T-helper 9 cell (primary cell): ENCODE results near the gene MRPS18A.
"Not testable (repeated sequence)": the region's sequence is repeated elsewhere in the genome, so short reads cannot be mapped to it uniquely, and the experiment has no call there.

Experiments used
- DNase-seq: peaks from one replicate; pipeline ENCODE4 v3.0.0-alpha.2; 2020

The MRPS18A gene

DNA sequence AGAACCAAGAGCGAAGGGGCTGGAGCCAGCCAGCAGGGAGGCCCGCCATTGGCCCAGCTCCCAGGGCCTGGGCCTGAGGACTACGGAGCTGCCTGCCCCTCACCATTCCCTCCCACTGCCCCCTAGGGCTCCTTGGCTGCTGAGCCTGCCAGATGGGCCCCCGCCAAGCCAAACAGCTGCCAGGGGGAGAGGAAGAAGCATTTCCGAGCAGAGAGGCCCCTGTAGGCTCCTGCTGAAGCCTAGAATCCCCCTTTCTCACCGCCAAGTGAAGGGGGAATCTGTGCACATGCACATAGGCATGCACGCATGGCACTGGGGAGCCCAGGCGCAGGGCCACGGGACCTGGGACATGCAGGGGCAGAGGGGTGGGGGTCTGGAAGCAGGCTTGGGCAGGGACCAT, 28.5 kb upstream of the MRPS18A start:
- no peak for DNase-seq

DNA sequence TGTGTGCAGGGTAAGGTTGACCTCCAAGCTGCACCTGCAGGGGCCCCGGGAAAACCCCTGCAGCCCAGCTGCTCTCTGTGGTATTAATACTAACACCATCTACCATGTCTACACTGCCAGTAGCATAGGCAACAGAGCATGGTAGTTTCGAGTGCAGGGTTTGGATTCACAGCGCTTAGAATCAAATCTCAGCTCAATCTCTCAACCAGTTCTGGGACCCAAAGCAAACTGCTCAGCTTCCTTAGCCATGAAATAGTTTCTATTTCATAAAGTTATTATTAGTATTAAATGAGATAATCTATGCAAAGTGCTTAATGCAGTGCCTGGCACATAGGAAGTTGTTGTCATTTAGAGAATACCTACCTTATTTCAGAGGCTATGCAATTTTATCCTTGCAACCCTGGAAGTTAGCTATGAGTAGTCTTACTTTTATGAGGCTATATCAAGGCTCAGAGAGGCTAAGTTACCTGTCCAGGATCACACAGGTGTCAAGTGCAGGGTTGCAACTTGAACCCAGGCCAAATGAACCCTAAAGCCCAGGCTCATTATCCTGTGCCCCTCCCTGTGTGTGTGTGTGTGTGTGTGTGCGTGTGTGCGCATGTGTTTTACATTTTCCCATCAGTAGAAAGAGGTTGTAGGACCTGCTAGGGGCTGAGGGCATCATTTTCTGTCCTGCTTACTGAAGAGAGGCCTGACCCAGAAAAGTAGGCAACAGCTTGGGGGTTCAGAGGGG, 27.6 kb upstream of the MRPS18A start:
- DNase-seq, result no peak

DNA sequence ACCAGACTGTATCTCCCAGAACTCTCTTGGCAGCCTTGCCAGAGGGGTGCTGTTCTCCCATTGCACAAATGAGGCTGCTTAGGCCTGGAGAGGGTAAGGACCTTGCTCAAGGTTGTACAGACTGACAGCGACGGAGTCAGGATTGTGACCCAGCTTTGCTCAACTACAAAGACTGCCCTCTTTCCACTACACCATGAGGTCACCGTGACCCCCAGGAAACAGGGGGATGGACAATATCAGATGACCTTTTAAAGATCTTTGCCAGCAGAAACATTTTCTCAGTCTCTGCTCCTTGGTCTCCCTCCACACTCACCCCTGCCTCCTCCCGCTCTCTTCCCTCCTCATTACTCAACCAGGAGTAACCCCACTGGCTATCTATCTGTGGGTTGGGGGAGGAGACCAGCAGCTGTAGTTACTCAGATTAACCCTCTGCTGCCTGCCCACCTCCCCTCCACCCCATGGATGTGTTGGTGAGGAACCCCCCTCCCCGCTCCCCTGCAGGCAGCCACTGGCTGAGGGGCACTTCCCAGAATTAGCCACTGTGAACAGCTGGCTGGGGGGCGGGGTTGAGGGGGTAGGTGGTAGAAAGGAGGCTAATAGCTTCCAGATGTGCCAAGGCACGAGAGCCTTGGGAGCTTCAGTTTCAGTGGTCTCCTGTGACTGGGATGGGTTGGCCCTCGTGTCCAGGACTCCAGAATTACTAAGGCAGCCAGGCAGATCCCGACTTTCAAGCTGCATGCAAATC, 26.9 kb upstream of the MRPS18A start:
- DNase-seq, result no peak

DNA sequence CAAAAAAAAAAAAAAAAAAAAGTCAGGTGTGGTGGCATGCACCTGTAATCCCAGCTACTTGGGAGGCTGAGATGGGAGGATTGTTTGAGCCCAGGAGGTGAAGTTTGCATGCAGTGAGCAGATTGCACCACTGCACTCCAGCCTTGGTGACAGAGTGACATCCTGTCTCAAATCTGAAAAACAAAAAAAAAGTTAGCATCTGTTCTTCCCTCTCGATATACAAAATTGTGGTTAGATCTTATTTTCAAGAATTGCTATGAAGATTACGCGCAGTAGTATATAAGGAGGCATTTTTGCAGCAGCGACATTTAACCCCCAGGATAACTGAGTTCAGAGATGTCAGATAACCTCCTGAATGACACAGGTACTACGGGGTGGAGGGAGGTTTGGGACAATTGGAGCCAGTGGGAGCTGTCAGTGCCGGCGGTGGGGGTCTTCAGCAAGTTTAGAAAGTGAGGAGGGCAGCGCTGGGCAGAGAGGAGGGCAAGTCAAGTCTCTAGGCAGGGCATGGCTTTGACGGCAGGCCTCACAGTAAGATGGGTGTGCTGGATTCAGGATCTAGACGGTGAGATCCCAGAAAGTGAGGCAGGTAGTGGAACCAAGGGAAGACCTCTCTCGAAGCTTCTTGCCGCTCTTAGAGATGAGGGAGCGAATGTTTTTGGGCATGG, 26.2 kb upstream of the MRPS18A start:
- DNase-seq, result no peak

GRCh38 chr6:43712579-43712978, 25.0 kb upstream of the MRPS18A start:
- no peak for DNase-seq

- DNase-seq, result no peak
Measured at GRCh38 chr6:43710576-43710975, 23.0 kb upstream of the MRPS18A start.

DNA sequence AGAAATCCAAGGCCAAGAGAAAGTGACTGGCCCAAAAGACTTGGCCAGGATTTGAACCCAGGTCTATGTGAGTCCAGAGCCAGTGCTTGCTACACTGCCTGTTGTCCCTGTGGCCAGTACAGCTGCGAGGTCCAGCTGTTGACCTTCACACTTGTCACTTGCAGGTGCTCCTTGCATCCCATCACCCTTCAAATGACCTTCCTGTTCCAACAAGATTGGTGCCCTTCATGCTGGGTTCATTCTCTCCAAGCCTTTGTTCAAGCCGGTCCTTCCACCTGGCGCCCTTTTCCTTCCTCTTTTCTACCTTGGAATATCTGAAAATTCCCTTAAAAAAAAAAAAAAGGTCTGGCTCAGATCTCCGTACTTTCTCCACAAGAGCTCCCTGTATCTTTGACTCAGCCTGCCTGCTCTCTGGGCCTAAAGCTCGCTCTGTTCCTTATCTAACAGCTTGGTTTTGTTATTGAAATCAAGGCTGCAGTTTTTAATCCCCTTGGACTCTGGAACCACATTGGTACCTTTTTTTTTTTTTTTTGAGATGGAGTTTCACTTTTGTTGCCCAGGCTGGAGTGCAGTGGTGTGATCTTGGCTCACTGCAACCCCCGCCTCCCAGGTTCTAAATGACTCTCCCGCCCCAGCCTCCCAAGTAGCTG, 22.2 kb upstream of the MRPS18A start:
- no peak for DNase-seq

GRCh38 chr6:43708860-43709653, 21.5 kb upstream of the MRPS18A start:
- DNase-seq, result no peak

DNA sequence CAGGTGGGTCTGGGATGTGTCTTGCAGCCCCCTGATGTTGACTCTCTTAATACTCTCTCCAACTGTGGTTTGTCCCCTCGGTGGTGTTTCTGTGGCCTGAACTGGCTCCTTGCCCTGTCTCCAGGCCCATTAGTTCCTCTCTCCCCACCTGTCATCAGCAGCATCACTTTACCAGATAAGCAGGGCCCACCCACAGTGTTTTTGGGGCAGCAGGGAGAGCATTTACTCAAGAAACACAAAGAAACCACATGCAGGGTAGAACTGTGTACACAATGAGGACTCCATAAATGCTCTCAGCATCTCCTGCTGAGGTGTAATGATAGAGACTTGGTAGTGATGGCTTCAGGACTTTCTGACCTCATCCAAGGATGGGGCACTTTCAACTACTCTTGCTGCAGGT, 20.2 kb upstream of the MRPS18A start:
- no peak for DNase-seq

GRCh38 chr6:43707269-43707668, 19.7 kb upstream of the MRPS18A start:
- DNase-seq, result no peak

- no peak for DNase-seq
Measured at GRCh38 chr6:43706788-43707187, 19.2 kb upstream of the MRPS18A start.

DNA sequence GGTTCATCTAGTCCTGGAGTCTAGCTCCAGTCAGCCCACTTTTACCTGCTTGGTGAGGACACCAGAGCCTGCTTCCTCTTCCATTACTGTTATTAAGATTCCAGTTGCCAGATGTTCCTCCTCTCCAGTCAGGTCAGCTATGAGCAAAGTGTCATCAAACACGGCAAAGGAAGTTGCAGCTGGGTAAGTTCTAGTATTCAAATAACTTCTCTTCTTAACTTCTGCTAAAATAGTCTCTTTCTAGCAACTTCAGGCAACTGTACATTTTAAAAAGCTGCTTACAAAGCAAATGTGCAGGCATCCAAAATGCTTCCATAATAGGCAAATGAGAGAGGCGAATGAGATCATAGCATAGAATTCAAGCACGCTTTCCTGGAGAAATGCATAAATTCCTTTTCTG, 18.4 kb upstream of the MRPS18A start:
- DNase-seq, result no peak

DNA sequence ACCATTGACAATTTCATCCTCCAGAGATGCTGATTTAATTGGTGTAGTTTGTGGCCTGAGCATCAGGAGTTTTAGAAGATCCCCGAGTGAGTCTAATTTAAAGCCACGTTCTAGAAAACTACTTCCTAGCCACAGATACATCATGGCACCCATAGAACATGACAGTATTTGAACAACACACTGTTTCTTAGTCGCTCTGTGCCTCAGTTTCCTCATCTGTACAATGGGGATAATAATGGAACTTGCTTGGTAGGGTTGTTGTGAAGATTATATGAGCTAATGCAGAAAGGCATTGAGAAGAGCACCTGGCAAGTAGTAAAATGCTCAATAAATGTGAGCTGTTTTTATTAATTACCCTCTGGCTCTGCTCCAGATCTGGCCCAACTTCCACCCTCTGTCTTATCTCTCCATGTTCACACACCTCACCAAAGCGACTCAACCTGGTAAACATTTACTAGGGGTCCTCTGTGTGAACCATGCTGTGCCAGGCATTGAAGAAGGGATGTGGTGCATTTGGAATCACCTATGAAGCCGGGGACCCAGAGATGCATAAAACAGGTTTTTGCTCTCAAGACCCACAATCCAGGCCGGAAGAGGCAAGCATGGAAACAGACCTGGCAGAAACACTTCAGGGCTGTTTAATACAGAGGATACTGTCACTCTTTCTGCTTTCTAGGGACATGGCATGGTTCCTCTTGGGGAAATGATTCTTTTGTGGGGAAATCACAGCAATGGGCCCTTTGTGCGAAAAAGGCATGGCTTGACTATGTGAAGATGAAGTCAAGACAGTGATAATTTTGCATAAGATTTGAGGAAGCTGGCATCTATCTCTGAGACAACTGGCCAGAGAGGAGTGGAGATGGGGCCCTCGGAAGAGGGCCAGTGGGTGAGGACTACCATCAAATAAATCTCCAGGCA, 16.2 kb upstream of the MRPS18A start:
- DNase-seq, result no peak

DNA sequence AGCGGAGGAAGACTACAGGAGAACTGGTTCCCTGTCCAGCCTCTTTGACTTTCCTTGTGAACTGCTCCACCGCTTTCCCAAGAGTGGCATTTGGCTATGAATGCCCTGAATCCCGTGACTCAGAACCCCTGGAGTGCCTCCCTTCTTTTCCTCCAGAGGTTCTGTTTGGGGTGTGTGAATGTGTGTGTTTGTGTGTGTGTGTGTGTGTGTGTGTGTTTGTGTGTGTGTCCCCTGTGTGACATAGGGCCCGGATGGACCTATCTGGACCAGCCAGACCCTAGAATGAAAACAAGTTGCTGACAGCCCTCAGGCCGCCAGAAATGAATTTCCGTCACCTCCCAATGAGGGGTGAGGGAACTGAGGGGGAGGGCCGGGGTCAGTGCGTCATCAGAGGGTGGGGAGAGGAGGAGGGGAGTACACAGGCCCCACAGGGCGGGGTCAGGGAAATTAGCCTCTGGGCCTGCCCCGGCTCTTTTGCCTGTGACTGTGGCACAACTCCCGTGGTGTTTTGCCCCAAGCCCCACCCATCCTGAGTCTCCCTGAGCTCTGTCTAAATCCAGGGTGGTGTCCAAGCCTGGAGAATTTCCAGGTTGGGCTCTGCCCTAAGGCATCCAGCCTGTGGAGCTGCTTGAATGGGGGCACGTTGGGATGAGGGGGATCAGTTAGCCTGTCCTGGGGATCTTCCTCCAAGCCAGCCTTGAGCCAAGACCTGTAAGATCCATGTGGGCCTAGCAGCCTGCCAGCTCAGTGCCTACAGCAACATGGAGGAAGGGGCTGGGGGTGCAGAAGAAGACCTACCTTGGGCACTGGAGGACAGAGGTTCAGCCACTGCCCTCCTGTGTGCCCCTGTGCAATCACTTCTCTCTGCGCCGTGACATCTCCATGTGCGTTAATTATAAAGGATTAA, 15.2 kb upstream of the MRPS18A start:
- DNase-seq, result no peak

DNA sequence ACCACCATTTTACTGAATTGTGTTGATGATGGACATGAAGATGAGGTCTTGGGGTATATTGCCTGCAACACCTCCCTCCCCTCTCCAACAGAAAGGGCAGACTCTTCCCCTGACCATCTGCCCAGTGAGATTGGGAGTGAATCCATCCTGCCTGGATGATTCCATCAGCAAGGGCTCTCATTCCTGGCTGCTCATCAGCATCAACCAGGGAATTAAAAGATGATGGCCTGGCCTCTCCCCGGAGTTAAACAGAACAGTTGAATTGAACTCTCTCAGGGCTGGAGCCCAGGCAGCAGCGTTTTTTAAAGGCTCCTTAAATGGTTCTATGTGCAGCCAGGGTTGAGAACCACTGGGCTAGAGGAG, 14.6 kb upstream of the MRPS18A start:
- DNase-seq, result no peak

DNA sequence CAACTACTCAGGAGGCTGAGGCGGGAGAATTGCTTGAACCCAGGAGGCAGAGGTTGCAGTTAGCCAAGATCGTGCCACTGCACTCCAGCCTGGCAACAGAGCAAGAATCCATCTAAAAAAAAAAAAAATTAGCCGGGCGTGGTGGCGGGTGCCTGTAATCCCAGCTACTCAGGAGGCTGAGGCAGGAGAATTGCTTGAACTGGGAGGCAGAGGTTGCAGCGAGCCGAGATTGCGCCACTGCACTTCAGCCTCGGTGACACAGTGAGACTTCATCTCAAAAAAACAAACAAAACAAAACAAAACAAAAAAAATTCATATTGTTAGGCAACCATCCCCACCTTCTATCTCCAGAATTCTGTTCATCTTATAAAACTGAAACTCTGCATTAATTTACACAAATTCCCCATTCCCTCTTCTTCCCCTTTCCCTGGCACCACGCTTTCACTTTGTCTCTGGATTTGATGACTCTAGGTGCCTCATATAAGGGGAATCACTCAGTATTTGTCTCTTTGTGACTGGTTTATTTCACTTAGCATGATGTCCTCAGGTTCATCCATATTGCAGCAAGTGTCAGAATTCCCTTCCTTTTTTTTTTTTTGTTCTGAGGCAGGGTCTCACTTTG, 13.5 kb upstream of the MRPS18A start:
- not testable (repeated sequence) for DNase-seq

- no peak for DNase-seq
Measured at GRCh38 chr6:43699564-43700186, 12.1 kb upstream of the MRPS18A start.

GRCh38 chr6:43698584-43699349, 11.2 kb upstream of the MRPS18A start:
- DNase-seq, result no peak

DNA sequence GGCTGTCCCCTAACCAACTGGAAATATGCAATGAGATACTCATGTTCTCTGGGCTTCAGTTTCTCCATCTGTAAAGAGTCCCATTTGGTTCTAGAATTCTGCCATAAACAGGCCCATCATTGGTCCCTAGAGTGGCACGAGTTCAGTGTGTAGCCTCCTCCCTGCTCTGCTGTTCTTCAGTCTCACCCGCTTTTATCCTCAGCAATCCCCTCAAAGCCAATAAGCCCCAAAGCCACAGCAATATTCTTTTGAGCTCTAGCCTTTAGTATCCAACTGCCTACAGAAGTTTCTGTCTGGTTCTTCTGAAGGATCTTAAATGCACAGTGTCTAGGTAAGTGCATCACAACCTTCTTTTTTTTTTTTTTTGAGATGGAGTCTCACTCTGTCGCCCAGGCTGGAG, 9.8 kb upstream of the MRPS18A start:
- DNase-seq, result no peak
